HepG2 (cell line): ENCODE data around the gene UBTF. TPM values are rescaled to one million over a fixed set of nuclear protein-coding genes. Genes with fewer than 3 reads are reported as not detected.

Source experiments
- ARID2 ChIP-seq: sonication (generic); formaldehyde crosslinking; IDR thresholded peaks from 2 replicates; pipeline ENCODE4 v1.8.1; 2022; ENCODE audit warnings: mild to moderate bottlenecking, missing genetic modification reagents, borderline replicate concordance
- ARNT2 ChIP-seq: sonication (generic); formaldehyde crosslinking; IDR thresholded peaks from 2 replicates; pipeline ENCODE4 v1.8.0; 2022; ENCODE audit warnings: mild to moderate bottlenecking, low read depth, missing genetic modification reagents, moderate library complexity
- E2F2 ChIP-seq: sonication (generic); formaldehyde crosslinking; IDR thresholded peaks from 2 replicates; pipeline ENCODE4 v1.4.0; 2020; ENCODE audit warnings: missing genetic modification reagents, borderline replicate concordance
- GTF2F1 ChIP-seq: fragments of 150-350 bp; IDR thresholded peaks from 2 replicates; pipeline ENCODE4 v1.6.1; 2014; ENCODE audit warnings: low read length
- MAZ ChIP-seq, 2 experiments: sonication (generic) in 1 of 2; formaldehyde crosslinking in 1 of 2; IDR thresholded peaks; 2 replicates each; pipeline versions ENCODE4 v1.5.0 to v1.6.1; 2012 to 2020; ENCODE audit warnings: low read depth in 2 of 2, mild to moderate bottlenecking in 2 of 2, borderline replicate concordance in 1 of 2, improper control_type of control experiment in 1 of 2, low read length in 1 of 2, missing genetic modification reagents in 1 of 2, moderate library complexity in 1 of 2
- NFE2L1 ChIP-seq: sonication (generic); formaldehyde crosslinking; IDR thresholded peaks from 2 replicates; pipeline ENCODE4 v1.4.0; 2020; ENCODE audit warnings: missing genetic modification reagents, mild to moderate bottlenecking, borderline replicate concordance
- NFIC ChIP-seq: IDR thresholded peaks from 2 replicates; pipeline ENCODE4 v1.6.1; 2012; ENCODE audit warnings: mild to moderate bottlenecking, low read length, inconsistent platforms
- PAX8 ChIP-seq: sonication (generic); formaldehyde crosslinking; IDR thresholded peaks from 2 replicates; pipeline ENCODE4 v1.8.0; 2022; ENCODE audit warnings: mild to moderate bottlenecking, missing genetic modification reagents, borderline replicate concordance
- RBFOX2 ChIP-seq: fragments of 200-400 bp; formaldehyde crosslinking; IDR thresholded peaks from 2 replicates; pipeline ENCODE4 v1.6.1; 2017; ENCODE audit warnings: low read depth, mild to moderate bottlenecking, low read length
- SATB2 ChIP-seq: sonication (generic); formaldehyde crosslinking; IDR thresholded peaks from 2 replicates; pipeline ENCODE4 v1.5.0; 2020; ENCODE audit warnings: missing genetic modification reagents
- SOX5 ChIP-seq: IDR thresholded peaks from 2 replicates; pipeline ENCODE4 v1.6.1; 2016; ENCODE audit warnings: borderline replicate concordance
- TEAD2 ChIP-seq: sonication (generic); formaldehyde crosslinking; IDR thresholded peaks from 2 replicates; pipeline ENCODE4 v1.9.0; 2021; ENCODE audit warnings: missing genetic modification reagents
- THAP7 ChIP-seq: sonication (generic); formaldehyde crosslinking; IDR thresholded peaks from 2 replicates; pipeline ENCODE4 v1.8.1; 2023; ENCODE audit warnings: mild to moderate bottlenecking, missing genetic modification reagents
- ZBTB10 ChIP-seq: sonication (generic); formaldehyde crosslinking; IDR thresholded peaks from 2 replicates; pipeline ENCODE4 v1.4.0; 2020; ENCODE audit warnings: missing genetic modification reagents, borderline replicate concordance
- ZFP90 ChIP-seq: sonication (generic); formaldehyde crosslinking; IDR thresholded peaks from 2 replicates; pipeline ENCODE4 v1.8.0; 2022; ENCODE audit warnings: missing genetic modification reagents, mild to moderate bottlenecking, inconsistent platforms, borderline replicate concordance
- ZNF121 ChIP-seq: sonication (generic); formaldehyde crosslinking; IDR thresholded peaks from 2 replicates; pipeline ENCODE4 v1.5.0; 2020; ENCODE audit warnings: mild to moderate bottlenecking, missing genetic modification reagents
- ZNF550 ChIP-seq: sonication (generic); formaldehyde crosslinking; IDR thresholded peaks from 2 replicates; pipeline ENCODE4 v1.4.0; 2020; ENCODE audit warnings: mild to moderate bottlenecking, missing genetic modification reagents, borderline replicate concordance
- ZNF75D ChIP-seq: sonication (generic); formaldehyde crosslinking; IDR thresholded peaks from 2 replicates; pipeline ENCODE4 v1.8.1; 2023; ENCODE audit warnings: missing genetic modification reagents, mild to moderate bottlenecking, borderline replicate concordance
- polyA plus RNA-seq, 8 experiments: library from polyadenylated mRNA; depleted of rRNA in 3 of 8; stranded (reverse) in 7 of 8; unstranded in 1 of 8; fragments of >200 nt; fragmentation: Illumina TruSeq in 4 of 8; extraction: Trizol in 4 of 8; gene quantifications; 2 replicates each; pipeline versions ENCODE4 v1.2.1 to v1.2.3, GENCODE V29; 2011 to 2016; ENCODE audit warnings: low read depth in 4 of 8, missing spikeins in 1 of 8, mixed read lengths in 1 of 8; ENCODE audit not compliant: insufficient read depth in 1 of 8
- total RNA-seq, 5 experiments: library from RNA; depleted of rRNA; stranded (reverse); fragments of >200 nt; fragmentation: Illumina TruSeq; extraction: Trizol; gene quantifications; 2 replicates each; pipeline ENCODE4 v1.2.3, GENCODE V29; 2016; ENCODE audit warnings: low read depth in 1 of 5

Gene UBTF
- total and polyA plus RNA-seq, 2 of the 13 experiments (the other 11 are each of a cell fraction or from before 2014, with no cell fraction given): 15.2 to 60.9 TPM

GRCh38 chr17:44186307-44187130 is 33.0 kb downstream of the UBTF start, which contains the start of gene TMUB2 (continued):
- TF ChIP-seq RBFOX2 (peak; percentile 78), THAP7 (CRISPR knock-in tag) (no peak), ARID2 (CRISPR knock-in tag) (no peak), E2F2 (CRISPR knock-in tag) (peak; percentile 85; the same call in 1 of the 2 replicates), SOX5 (peak; percentile 66; the same call in 1 of the 2 replicates), TEAD2 (CRISPR knock-in tag) (no peak), MAZ (IDR thresholded peaks at IDR 0.05; ENCODE audit: borderline replicate concordance, low read depth, low read length) (peak; percentile 96), MAZ (CRISPR knock-in tag; IDR thresholded peaks at IDR 0.05; ENCODE audit: low read depth) (peak; percentile 20; the same call in 1 of the 2 replicates), ZFP90 (CRISPR knock-in tag) (peak; percentile 96), NFE2L1 (CRISPR knock-in tag) (no peak), ZNF121 (CRISPR knock-in tag) (peak; percentile 96), ZNF75D (no peak), ARNT2 (CRISPR knock-in tag) (peak; percentile 81), SATB2 (0 out of 2 replicates have a peak, but pooled peaks have one; percentile 52), PAX8 (CRISPR knock-in tag) (peak; percentile 67; the same call in 1 of the 2 replicates), ZBTB10 (CRISPR knock-in tag) (0 out of 2 replicates have a peak, but pooled peaks have one; percentile 36), NFIC (no peak), ZNF550 (CRISPR knock-in tag) (no peak), GTF2F1 (no peak)
